SKM-1 treated with dmso at 0.1 percent for 144 hours (cell line): ENCODE data around the gene ABCA10.
A peak's percentile ranks its signal among the peaks of the same experiment; 100 is the strongest.
"Not testable (repeated sequence)": the region's sequence is repeated elsewhere in the genome, so short reads cannot be mapped to it uniquely, and the experiment has no call there.

ENCODE experiments used
- DNase-seq: peaks from one replicate; lab custom pipeline; 2025; ENCODE audit not compliant: unreplicated experiment; lab: John Stamatoyannopoulos, UW

ABCA10 gene

GRCh38 chr17:69170377-69170776, 58.2 kb downstream of the ABCA10 start:
- peak; percentile 16 for DNase-seq

DNA sequence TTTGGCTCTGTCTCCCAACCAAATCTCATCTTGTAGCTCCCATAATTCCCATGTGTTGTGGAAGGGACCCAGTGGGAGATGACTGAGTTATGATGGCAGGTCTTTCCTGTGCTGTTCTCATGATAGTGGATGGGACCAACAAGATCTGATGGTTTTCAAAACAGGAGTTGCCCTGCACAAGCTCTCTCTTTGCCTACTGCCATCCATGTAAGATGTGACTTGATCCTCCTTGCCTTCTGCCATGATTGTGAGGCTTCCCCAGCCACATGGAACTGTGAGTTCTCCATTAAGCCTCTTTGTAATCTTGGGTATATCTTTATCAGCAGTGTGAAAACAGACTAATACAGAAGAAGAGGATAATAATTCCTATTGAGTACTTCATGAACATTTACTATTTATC, 60.0 kb downstream of the ABCA10 start:
- DNase-seq = not testable (repeated sequence)

DNA sequence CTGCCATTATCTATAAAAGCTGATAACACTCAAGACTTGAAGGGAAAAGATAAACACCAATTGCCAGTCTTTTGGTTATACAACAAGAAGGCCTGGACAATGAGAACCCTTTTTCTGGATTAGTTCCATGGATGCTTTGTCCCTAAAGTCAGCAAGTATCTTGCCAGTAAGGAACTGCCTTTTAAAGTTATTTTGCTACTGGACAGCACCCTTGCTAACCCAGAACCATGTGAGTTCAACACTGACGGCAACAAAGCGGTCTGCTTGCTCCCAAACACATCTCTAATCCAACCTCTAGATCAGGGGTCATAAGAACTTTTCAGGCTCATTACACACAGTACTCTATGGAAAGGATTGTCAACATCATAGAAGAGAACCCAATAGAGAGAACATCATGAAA, 61.7 kb downstream of the ABCA10 start:
- DNase-seq = no peak

DNA sequence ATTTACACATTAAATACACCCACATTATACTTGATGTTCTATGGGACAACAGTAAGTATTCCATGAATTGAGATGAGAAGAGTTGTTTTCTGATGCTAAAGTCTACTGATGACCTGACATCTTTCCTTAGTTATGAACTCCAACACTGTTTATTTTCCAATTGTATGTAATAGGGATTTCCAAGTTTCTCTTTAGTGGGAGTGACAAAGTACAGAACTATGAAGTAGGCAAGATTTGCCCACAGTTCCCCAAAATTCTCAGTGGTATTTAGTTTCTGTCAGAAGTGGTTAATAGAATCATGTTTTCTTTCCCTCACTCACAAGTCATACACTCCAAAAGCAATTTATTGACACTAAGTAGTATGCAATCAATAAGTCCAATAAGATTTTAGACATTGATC, 64.4 kb downstream of the ABCA10 start:
- DNase-seq = no peak

DNA sequence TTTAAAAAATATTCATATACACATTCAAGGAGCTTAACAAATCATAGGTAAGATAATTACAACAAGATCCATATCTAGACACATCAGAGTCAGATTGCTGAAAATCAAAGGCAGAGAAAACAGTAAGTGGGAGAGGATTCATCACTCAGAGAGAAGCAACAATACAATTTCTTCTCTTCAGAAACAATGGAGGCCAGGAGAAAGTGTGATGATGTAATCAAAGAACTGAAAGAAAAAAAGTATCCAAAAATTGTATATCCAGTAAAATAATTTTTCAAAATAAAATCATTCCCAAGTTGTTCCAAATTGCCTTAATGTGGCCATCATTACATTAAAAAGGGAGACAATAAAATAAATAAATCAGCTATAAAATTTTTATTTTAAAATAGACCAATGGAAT, 69.2 kb downstream of the ABCA10 start:
- DNase-seq = no peak

DNA sequence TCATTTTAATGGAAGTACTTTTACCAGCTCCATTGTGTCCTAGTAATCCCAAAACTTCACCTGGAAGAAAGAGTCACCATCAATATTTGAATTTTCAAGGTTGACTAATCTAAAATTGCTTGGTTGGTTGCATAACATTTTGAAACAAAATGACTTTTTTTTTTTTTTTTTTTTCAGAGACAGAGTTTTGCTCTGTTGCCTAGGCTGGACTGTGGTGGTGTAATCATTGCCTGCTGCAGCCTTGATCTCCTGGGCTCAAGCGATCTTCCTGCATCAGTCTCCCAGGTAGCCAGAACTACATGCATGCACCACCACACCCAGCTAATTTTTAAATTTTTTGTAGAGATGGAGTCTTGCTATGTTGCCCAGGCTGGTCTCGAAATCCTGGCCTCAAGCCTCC, 74.4 kb downstream of the ABCA10 start:
- no peak for DNase-seq

GRCh38 chr17:69150333-69150732, 78.3 kb downstream of the ABCA10 start:
- DNase-seq = no peak

GRCh38 chr17:69147460-69147859, 81.2 kb downstream of the ABCA10 start:
- DNase-seq = no peak

GRCh38 chr17:69144331-69145255, 84.0 kb downstream of the ABCA10 start:
- no peak for DNase-seq

DNA sequence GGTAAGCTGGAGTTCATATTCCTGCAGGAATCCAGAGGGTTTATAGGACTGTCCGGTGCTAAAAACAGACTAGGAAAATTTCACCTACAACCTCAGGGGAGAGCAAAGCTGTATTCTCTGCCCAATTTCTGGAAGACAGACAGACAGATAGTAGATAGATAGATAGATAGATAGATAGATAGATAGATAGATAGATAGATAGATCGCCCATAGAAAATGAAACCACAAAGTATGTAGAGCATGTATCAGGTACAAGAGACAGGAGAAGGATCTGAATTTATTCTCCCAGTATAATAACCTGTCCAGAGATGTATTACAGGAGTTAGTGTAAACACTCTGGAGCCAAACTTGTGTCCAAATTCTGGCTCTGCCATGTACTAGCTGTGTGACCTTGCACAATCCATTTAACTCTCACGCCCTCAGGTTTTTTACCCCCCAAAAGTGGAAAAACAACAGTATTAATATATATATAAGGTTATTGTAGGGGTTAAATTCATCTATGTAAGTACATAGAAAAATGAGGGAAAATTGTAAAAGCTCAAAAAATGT, 84.9 kb downstream of the ABCA10 start:
- DNase-seq = no peak

DNA sequence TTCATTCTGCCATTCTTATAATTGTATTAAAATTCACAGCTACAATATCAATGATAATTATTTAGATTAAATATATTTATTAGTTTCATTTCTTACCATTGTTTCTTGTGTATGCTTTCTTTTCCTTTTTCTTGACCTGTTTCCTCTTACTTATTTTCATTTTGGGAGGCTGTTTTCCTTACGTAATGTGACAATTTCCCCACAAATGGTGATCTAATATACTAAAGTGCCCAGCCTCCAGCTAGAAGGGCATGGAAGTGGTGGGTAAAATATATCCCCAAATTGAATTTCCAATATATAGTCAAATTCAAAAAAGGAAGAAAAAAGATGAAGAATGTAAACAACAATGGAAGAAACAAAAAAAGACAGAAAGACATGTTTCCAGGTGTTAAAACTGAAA, 85.5 kb downstream of the ABCA10 start:
- DNase-seq = no peak

- DNase-seq = no peak
Observed at GRCh38 chr17:69142175-69142802, 86.3 kb downstream of the ABCA10 start.

GRCh38 chr17:69141431-69142174, 87.0 kb downstream of the ABCA10 start, which contains the start of gene ABCA6:
Gene ABCA6 (minus strand): TSS chr17:69141895. CDS start chr17:69140703, 1,192 bp downstream.
- no peak for DNase-seq

DNA sequence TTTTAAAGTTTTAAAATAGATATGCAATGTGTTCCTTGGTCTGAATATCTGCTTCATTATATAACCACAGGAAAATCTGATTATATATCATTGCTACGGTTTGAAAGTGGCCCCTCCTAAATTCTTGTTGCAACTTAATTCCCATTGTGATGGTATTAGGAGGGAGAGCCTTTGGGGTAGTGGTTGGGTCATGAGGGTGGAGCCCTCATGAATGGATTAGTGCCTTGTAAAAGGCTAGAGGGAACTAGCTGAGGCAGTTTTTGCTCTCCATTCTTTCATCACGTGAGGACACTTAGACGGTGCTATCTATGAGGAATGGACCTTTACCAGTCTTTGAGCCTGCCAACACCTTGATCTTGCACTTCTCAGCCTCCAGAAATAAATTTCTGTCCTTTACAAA, 94.5 kb downstream of the ABCA10 start:
- DNase-seq = no peak

- DNase-seq = no peak
Observed at GRCh38 chr17:69130627-69131296, 97.9 kb downstream of the ABCA10 start.

- DNase-seq = no peak
Observed at GRCh38 chr17:69123626-69124025, 105.0 kb downstream of the ABCA10 start.

GRCh38 chr17:69122065-69122464, 106.6 kb downstream of the ABCA10 start:
- DNase-seq = no peak

GRCh38 chr17:69117855-69118784, 110.5 kb downstream of the ABCA10 start:
- DNase-seq = no peak

GRCh38 chr17:69111794-69112193, 116.8 kb downstream of the ABCA10 start:
- no peak for DNase-seq
